Measurements from ENCODE around the gene TSTD1. TPM values are rescaled to one million over a fixed set of nuclear protein-coding genes. Genes with fewer than 3 reads are reported as not detected.

Gene TSTD1
- total and polyA plus RNA-seq, 2 of the 8 experiments (the other 6 are each of a cell fraction or from before 2014, with no cell fraction given) = 60.9 to 314 TPM

GRCh38 chr1:161068306-161069234 is 29.8 kb upstream of the TSTD1 start (continued):
- TF ChIP-seq HDAC2 (IDR thresholded peaks at IDR 0.05; ENCODE audit: borderline replicate concordance in 1 of 2, low read depth in 2 of 2, low read length in 2 of 2) = no peak
- no peak for TF ChIP-seq FOSL1 (IDR thresholded peaks at IDR 0.05; ENCODE audit: insufficient read depth, low read depth, low read length)
- no peak for TF ChIP-seq BACH1 (IDR thresholded peaks at IDR 0.05; ENCODE audit: low read length)
- TF ChIP-seq MAX (IDR thresholded peaks at IDR 0.05) = no peak
- TF ChIP-seq SIRT6 (IDR thresholded peaks at IDR 0.05; ENCODE audit: low read length) = no peak
- TF ChIP-seq BCL11A (IDR thresholded peaks at IDR 0.05; ENCODE audit: low read depth in 2 of 2, low read length in 2 of 2) = no peak
- no peak for TF ChIP-seq SIX5 (IDR thresholded peaks at IDR 0.05; ENCODE audit: low read depth, low read length)

Data from H1 (cell line).